NCI-H460 (cell line): ENCODE data around the gene MAGEC1. TPM values are rescaled to one million over a fixed set of nuclear protein-coding genes. Genes with fewer than 3 reads are reported as not detected.

Experiments used
- total RNA-seq: library from RNA; depleted of rRNA; stranded (reverse); fragments of >200 nt; shearing (Covaris generic); gene quantifications from 2 replicates; pipeline ENCODE4 v1.2.3, GENCODE V29; 2014; rRNA removed

The MAGEC1 gene
- total RNA-seq, 1 experiment from 2014 or later, result not detected

Other genes with a start within 250 kb of the MAGEC1 start
- gene SPANXD, start 205.2 kb upstream of the MAGEC1 start, total RNA-seq, result not detected in 2 replicates
- not detected in 2 replicates for gene MAGEC3, start 65.6 kb upstream of the MAGEC1 start, total RNA-seq